MCF 10A (cell line): Measurements from ENCODE around the gene CLCNKA. TPM values are rescaled to one million over a fixed set of nuclear protein-coding genes. Genes with fewer than 3 reads are reported as not detected.
A peak's percentile ranks its signal among the peaks of the same experiment; 100 is the strongest.

Source experiments
- BruUV-seq: library from RNA; stranded (reverse); fragments of 400-500 nt; replicated peaks from 2 replicates; lab custom pipeline; 2021; lab: Mats Ljungman, UMichigan
- CTCF ChIA-PET: fragments of 300-600 bp; sonication (Branson Sonifier 250); formaldehyde crosslinking; extraction: SDS; loops from one replicate; lab custom pipeline; 2021; ENCODE audit warnings: antibody characterized with exemption, inconsistent platforms; lab: Yijun Ruan, JAX
- POLR2A ChIA-PET: fragments of 300-600, 350-650 bp; sonication (Branson Sonifier 250); formaldehyde crosslinking; extraction: SDS; loops from one replicate; lab custom pipeline; 2020; ENCODE audit warnings: antibody characterized with exemption, inconsistent platforms; lab: Yijun Ruan, JAX
- DNase-seq: peaks from one replicate; pipeline ENCODE4 v3.0.0-alpha.2; 2018; ENCODE audit not compliant: unreplicated experiment
- H3K27ac Mint-ChIP-seq: one replicate; pipeline ENCODE4 v1.8.0; 2022; ENCODE audit warnings: mild to moderate bottlenecking, low read depth, mixed read lengths; ENCODE audit not compliant: unreplicated experiment
- H3K27me3 Mint-ChIP-seq: one replicate; pipeline ENCODE4 v1.8.0; 2022; ENCODE audit warnings: mixed read lengths; ENCODE audit not compliant: insufficient read depth, unreplicated experiment
- H3K36me3 Mint-ChIP-seq: one replicate; pipeline ENCODE4 v1.8.0; 2022; ENCODE audit warnings: mild to moderate bottlenecking, moderate library complexity, mixed read lengths; ENCODE audit not compliant: insufficient read depth, unreplicated experiment
- H3K4me1 Mint-ChIP-seq: one replicate; pipeline ENCODE4 v1.8.0; 2022; ENCODE audit warnings: mixed read lengths; ENCODE audit not compliant: insufficient read depth, unreplicated experiment
- H3K4me3 Mint-ChIP-seq: one replicate; pipeline ENCODE4 v1.8.0; 2022; ENCODE audit warnings: mild to moderate bottlenecking, moderate library complexity, mixed read lengths; ENCODE audit not compliant: unreplicated experiment
- H3K9me3 Mint-ChIP-seq: one replicate; pipeline ENCODE4 v1.8.0; 2022; ENCODE audit warnings: mixed read lengths; ENCODE audit not compliant: unreplicated experiment
- CTCF ChIP-seq: fragments of 200-600 bp; IDR thresholded peaks from one replicate; pipeline ENCODE4 v1.8.0; 2022; ENCODE audit warnings: antibody characterized with exemption, mild to moderate bottlenecking; ENCODE audit not compliant: unreplicated experiment
- intact Hi-C: fragments of 100-400 bp; cut with micrococcal nuclease; formaldehyde crosslinking; loops from 2 replicates; pipeline ENCODE4 v1.14.1; 2022
- total RNA-seq: library from RNA; stranded (reverse); gene quantifications from 2 replicates; pipeline ENCODE4 v1.2.3, GENCODE V29; 2022

Gene CLCNKA
- total RNA-seq, 1 experiment from 2014 or later = not detected

GRCh38 chr1:16078925-16079656 lies 57.3 kb downstream of the CLCNKA start:
- no peaks in the 10 kb centered on the region for H3K9me3 Mint-ChIP-seq
- ChIA-PET CTCF (interaction anchor here (0.6 to 12.6 kb wide), 31 partner anchors 8 to 537 kb away, joined by 3 to 373 read pairs (median 4); partner anchors contain the start of genes CPLANE2, EPHA2 and SZRD1), POLR2A (interaction anchor here (0.8 to 8.8 kb wide), 13 partner anchors 26 to 285 kb away, joined by 3 to 112 read pairs (median 7); partner anchors contain the start of gene CPLANE2)
- peak; percentile 77 for DNase-seq
- H3K4me1 Mint-ChIP-seq = peaks cover 39% of the 10 kb centered on the region
- intact Hi-C loops = loop anchor here (1.0 to 5.0 kb wide), 6 partner anchors 43 to 418 kb away; no protein-coding TSS in a partner anchor
- H3K27me3 Mint-ChIP-seq = no peaks in the 10 kb centered on the region
- no TSS peak for BruUV-seq
- H3K4me3 Mint-ChIP-seq = no peak overlapping the region
- TF ChIP-seq CTCF = peak; percentile 93
- no peak overlapping the region for H3K27ac Mint-ChIP-seq
- H3K36me3 Mint-ChIP-seq = no peaks in the 10 kb centered on the region

GRCh38 chr1:16080422-16081150 lies 58.8 kb downstream of the CLCNKA start:
- Mint-ChIP-seq H3K27ac (no peak overlapping the region), H3K4me1 (peaks cover 30% of the 10 kb centered on the region), H3K27me3 (no peaks in the 10 kb centered on the region), H3K4me3 (no peak overlapping the region), H3K36me3 (no peaks in the 10 kb centered on the region), H3K9me3 (no peaks in the 10 kb centered on the region)
- no peak for DNase-seq
- intact Hi-C loops = no loop called here
- BruUV-seq = no TSS peak
- ChIA-PET POLR2A (interaction anchor here (0.7 to 8.8 kb wide), 6 partner anchors 11 to 274 kb away, joined by 3 to 112 read pairs (median 4); no protein-coding TSS in a partner anchor), CTCF (interaction anchor here (0.6 to 12.6 kb wide), 10 partner anchors 7 to 407 kb away, joined by 3 to 373 read pairs (median 18); partner anchors contain the start of genes CPLANE2, EPHA2 and SZRD1)
- no peak for TF ChIP-seq CTCF

GRCh38 chr1:16081636-16082035 lies 59.8 kb downstream of the CLCNKA start:
- TF ChIP-seq CTCF = no peak
- ChIA-PET CTCF (interaction anchor here (0.6 to 12.6 kb wide), 26 partner anchors 8 to 664 kb away, joined by 3 to 373 read pairs (median 7); partner anchors contain the start of genes CPLANE2, EPHA2, FAM131C and SZRD1), POLR2A (interaction anchor here (1.0 to 8.8 kb wide), 6 partner anchors 42 to 282 kb away, joined by 3 to 112 read pairs (median 4); partner anchors contain the start of genes CPLANE2 and EPHA2)
- Mint-ChIP-seq H3K4me1 (peaks cover 19% of the 10 kb centered on the region), H3K9me3 (no peaks in the 10 kb centered on the region), H3K36me3 (no peaks in the 10 kb centered on the region), H3K27me3 (no peaks in the 10 kb centered on the region), H3K27ac (no peak overlapping the region), H3K4me3 (no peak overlapping the region)
- intact Hi-C loops = loop anchor here (1.0 kb wide), 1 partner anchor 106 kb away; no protein-coding TSS in a partner anchor
- no peak for DNase-seq
- no TSS peak for BruUV-seq
